GM21529 (cell line): ENCODE results near the gene KLF18.
"Not testable (repeated sequence)": the region's sequence is repeated elsewhere in the genome, so short reads cannot be mapped to it uniquely, and the experiment has no call there.

Experiments used
- ATAC-seq: cut with Tn5 transposase; IDR thresholded peaks from one replicate; pipeline ENCODE4 v1.9.1; 2021; ENCODE audit not compliant: unreplicated experiment

The KLF18 gene

GRCh38 chr1:44141531-44141930 is at the start of gene KLF18:
Gene KLF18, minus strand, starts transcription at chr1:44141631. Its CDS starts 0 bp downstream, at chr1:44141631.
- no peak for ATAC-seq

GRCh38 chr1:44174630-44175029 is 33.2 kb upstream of the KLF18 start:
- no peak for ATAC-seq

GRCh38 chr1:44170281-44170823 is 28.9 kb upstream of the KLF18 start:
- no peak for ATAC-seq

GRCh38 chr1:44168520-44169098 is 27.2 kb upstream of the KLF18 start:
- no peak for ATAC-seq

- ATAC-seq = no peak
Measured at GRCh38 chr1:44161546-44161945, 20.1 kb upstream of the KLF18 start.

- no peak for ATAC-seq
Measured at GRCh38 chr1:44158871-44159270, 17.4 kb upstream of the KLF18 start.

GRCh38 chr1:44157903-44158302 is 16.5 kb upstream of the KLF18 start:
- ATAC-seq = no peak

GRCh38 chr1:44154049-44154448 is 12.6 kb upstream of the KLF18 start:
- ATAC-seq = no peak

GRCh38 chr1:44152692-44153091 is 11.3 kb upstream of the KLF18 start:
- ATAC-seq = no peak

GRCh38 chr1:44151808-44152207 is 10.4 kb upstream of the KLF18 start:
- no peak for ATAC-seq

- no peak for ATAC-seq
Measured at GRCh38 chr1:44151332-44151731, 9.9 kb upstream of the KLF18 start.

- no peak for ATAC-seq
Measured at GRCh38 chr1:44147582-44147981, 6.2 kb upstream of the KLF18 start.

- no peak for ATAC-seq
Measured at GRCh38 chr1:44146536-44147361, 5.3 kb upstream of the KLF18 start.

- ATAC-seq = no peak
Measured at GRCh38 chr1:44144962-44145756, 3.7 kb upstream of the KLF18 start.

GRCh38 chr1:44139565-44139964 is 1.9 kb downstream of the KLF18 start:
- not testable (repeated sequence) for ATAC-seq

- no peak for ATAC-seq
Measured at GRCh38 chr1:44138239-44138638, 3.2 kb downstream of the KLF18 start.

GRCh38 chr1:44135886-44136285 is 5.5 kb downstream of the KLF18 start:
- ATAC-seq = no peak

GRCh38 chr1:44134071-44134920 is 7.1 kb downstream of the KLF18 start:
- ATAC-seq = no peak

GRCh38 chr1:44131411-44131810 is 10.0 kb downstream of the KLF18 start:
- ATAC-seq = no peak

- ATAC-seq = no peak
Measured at GRCh38 chr1:44129616-44130500, 11.6 kb downstream of the KLF18 start.
